GM12801 (cell line): ENCODE measurements around the gene SLC17A7.

Experiments used
- CTCF ChIP-seq: IDR thresholded peaks from one replicate; pipeline ENCODE4 v1.5.1; 2011; ENCODE audit warnings: control low read depth; ENCODE audit not compliant: insufficient read length; ENCODE audit errors: extremely low read depth

The SLC17A7 gene

GRCh38 chr19:49431330-49431749 lies 10.0 kb downstream of the SLC17A7 start:
- no peak for TF ChIP-seq CTCF

- no peak for TF ChIP-seq CTCF
These were observed 10.5 kb downstream of the SLC17A7 start for GRCh38 chr19:49430678-49431329.

GRCh38 chr19:49430172-49430677 lies 11.1 kb downstream of the SLC17A7 start:
- no peak for TF ChIP-seq CTCF

GRCh38 chr19:49428547-49429451 lies 12.5 kb downstream of the SLC17A7 start:
- TF ChIP-seq CTCF: no peak

GRCh38 chr19:49427855-49428546 lies 13.3 kb downstream of the SLC17A7 start:
- TF ChIP-seq CTCF: no peak

- no peak for TF ChIP-seq CTCF
These were observed 14.0 kb downstream of the SLC17A7 start for GRCh38 chr19:49427339-49427738.
